SK-N-SH (cell line): Measurements from ENCODE around the gene XIST.

Experiments used
- YY1 ChIP-seq: IDR thresholded peaks from 2 replicates; pipeline ENCODE4 v1.4.0; 2012; ENCODE audit warnings: low read depth, mild to moderate bottlenecking
- TF ChIP-seq, protein P1 (sequence below): fragments of 200-600 bp; sonication (generic); IDR thresholded peaks from 2 replicates; pipeline ENCODE4 v1.6.1; 2017; ENCODE audit warnings: antibody characterized with exemption, mild to moderate bottlenecking, moderate library complexity

DNA sequence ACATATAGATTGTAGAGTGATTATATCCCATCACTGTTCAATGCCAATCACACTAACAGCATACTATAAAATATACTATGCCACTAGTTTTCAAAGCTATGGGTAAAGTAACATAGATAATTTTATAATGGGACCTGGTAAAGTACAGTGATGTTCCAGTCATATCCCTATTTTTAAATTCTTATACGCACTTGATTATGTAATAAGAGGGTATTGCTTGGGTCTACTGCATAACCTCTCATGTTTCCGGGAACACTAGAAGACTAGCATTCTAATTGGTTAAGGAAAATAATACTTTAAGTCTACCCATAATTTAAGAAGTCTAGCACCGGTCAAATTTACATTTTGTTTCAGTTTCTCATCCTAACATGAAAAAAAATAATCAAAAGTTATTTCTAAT is 14.4 kb downstream of the XIST start:
- TF ChIP-seq, protein P1, sequence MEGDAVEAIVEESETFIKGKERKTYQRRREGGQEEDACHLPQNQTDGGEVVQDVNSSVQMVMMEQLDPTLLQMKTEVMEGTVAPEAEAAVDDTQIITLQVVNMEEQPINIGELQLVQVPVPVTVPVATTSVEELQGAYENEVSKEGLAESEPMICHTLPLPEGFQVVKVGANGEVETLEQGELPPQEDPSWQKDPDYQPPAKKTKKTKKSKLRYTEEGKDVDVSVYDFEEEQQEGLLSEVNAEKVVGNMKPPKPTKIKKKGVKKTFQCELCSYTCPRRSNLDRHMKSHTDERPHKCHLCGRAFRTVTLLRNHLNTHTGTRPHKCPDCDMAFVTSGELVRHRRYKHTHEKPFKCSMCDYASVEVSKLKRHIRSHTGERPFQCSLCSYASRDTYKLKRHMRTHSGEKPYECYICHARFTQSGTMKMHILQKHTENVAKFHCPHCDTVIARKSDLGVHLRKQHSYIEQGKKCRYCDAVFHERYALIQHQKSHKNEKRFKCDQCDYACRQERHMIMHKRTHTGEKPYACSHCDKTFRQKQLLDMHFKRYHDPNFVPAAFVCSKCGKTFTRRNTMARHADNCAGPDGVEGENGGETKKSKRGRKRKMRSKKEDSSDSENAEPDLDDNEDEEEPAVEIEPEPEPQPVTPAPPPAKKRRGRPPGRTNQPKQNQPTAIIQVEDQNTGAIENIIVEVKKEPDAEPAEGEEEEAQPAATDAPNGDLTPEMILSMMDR = no peak
- no peak for TF ChIP-seq YY1
